ENCODE data around the gene RPA1.
"Not testable (repeated sequence)": the region's sequence is repeated elsewhere in the genome, so short reads cannot be mapped to it uniquely, and the experiment has no call there.

RPA1 gene

DNA sequence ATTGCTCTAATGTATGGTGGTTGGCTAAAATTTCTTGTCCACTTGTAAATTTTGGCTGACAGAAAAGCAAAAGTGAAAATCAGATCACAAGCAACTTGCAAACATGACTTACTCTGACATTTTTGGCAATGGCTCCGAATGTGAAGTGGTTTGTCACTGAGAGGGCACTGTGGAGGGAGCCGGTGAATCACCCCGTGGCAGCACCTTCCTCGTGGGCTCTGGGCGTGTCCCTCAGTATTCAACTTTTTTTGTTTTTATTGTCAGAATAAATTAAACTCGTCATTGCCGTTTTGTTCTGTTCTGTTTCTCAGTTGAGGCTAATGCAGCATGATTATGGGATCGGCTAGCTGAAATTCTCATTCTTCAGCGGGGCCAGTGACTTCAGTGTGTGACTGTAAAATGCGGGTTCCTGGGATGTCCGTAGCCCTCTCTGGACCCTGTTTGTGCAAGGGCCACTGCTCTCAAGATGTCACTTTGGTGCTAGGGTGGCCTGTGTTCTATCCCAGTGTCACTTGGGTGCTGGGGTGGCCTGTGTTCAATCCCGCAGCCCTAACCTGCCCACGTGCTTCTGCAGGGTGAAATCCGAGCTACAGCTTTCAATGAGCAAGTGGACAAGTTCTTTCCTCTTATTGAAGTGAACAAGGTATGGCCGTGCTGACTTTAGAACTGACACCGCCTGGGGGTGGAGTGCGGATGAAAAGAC is 48.8 kb downstream of the RPA1 start:
- no peak for DNase-seq (ENCODE audit: low read depth in 2 of 2)

DNA sequence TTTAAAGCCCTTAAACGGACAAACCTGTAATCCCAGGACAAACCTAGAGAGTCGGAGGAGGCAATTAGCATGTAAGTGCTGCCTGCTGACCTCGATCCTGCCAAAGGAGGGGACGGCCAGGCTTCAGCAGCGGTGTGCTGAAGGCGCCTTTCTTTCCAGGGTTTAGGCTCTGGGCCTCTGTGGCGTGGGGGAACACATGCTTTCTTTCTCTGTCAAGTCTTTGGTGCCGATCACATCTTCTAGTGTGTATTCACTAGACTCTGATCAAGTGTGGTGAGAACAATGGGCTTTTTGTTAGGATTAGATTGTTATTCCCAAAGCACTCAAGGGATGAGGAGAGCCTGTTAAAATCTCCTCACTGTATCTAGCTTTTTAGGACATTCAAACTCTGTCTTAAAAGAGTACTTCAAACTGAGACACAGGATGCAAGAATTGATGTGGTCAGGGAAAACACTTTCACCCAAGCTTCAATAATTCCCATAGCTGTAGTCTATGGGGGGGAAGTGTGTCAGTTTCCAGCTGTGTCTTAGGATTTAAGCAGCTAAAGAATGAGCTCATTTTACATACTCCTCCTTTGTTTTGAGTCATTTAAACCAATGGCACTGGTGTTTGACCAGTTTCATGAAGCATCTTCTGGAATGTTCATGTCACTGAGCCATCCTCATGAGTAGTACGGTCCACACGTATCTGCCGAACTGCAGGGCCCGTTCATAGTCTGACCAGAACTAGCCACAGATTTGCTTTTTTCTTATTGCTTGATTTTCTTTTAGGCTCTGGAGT is 51.2 kb downstream of the RPA1 start:
- no peak for DNase-seq (ENCODE audit: low read depth in 2 of 2)

DNA sequence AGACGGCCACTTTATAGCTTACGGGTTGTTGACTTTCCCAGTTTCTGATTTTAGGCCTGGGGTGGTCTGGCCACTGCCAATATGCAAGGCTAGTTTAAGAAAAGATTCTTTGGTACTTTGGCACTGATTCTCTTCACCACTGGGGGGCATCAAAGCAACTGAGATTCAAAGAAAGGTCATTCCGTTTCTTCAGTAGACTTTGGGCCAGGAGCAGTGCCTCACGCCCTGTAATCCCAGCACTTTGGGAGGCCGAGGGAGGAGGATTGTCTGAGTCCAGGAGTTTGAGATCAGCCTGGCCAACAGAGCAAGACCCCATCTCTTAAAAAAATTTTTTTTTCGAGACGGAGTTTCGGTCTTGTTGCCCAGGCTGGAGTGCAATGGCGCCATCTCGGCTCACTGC is 53.0 kb downstream of the RPA1 start:
- DNase-seq (ENCODE audit: low read depth in 2 of 2): no peak

DNA sequence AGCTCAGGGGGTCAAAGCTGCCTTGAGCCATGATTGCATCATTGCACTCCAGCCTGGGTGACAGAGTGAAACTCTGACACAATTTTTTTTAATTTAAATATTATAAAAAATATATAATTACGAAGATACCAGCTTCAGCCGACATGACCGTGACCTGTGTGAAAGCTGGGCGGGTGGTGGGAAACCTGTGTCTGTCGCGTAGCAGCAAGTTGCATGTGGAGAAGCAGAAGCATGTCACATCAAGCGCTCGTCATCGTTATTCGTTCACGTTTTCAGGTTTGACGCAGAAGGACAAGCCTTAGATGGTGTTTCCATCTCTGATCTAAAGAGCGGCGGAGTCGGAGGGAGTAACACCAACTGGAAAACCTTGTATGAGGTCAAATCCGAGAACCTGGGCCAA is 53.7 kb downstream of the RPA1 start:
- no peak for DNase-seq (ENCODE audit: low read depth in 2 of 2)

GRCh38 chr17:1888741-1889140 is 58.9 kb downstream of the RPA1 start:
- DNase-seq (ENCODE audit: low read depth in 2 of 2): no peak

DNA sequence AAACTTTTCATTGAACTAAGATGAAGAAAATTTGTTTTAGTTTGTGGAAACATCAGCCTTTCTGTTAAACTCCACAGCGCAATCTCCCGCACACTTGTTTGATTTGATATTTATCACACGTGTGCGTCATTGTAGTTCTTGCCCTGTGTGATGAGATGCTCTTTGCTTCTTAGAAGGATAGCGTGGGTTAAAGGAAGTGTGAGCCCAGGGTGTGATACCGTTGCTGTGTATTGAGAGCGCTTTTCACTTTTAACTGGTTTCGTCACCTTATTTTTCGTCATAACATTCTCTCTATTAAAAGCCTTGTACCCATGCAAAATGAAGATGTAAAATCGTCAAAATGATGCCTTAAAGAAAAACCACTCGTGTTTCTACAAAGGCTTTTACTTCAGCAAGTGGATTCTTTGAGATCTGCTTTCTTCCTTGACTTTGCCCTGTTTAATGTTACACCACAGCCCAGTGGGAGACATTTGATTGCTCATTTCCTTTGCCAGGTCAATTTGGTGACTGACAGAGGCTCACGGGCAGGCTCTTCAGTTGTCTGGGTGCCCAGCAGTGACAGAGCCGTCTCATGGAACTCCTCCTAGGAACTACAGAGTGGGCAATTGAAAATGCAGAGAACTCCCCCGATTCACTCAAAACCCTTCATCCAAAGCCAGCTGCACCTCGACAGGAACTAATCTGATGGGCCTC is 61.1 kb downstream of the RPA1 start:
- DNase-seq (ENCODE audit: low read depth in 2 of 2): no peak

DNA sequence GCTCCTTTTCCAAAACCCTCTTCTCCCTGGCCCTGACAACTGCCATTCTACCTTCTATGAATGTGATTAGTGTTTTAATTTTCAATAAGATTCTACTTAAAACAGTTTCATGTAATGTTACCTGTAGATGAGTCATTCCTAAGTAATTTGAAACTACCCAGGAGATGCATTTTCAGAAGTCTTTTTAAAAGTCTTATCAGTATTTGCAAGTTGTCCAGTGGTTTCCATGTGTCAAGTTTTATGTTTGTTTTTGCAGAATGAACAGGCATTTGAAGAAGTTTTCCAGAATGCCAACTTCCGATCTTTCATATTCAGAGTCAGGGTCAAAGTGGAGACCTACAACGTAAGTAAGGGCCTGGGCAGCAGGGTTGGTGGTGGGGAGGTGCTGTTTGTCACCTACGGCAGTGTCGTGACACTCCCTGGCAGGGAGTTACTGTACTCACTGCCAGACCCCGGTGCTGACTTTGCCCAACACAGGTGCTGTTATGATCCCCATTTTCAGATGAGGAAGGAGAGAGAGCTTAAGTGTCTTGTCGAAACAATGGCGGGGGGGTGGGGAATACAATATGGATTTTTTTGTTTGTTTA is 65.0 kb downstream of the RPA1 start:
- DNase-seq (ENCODE audit: low read depth in 2 of 2): no peak

DNA sequence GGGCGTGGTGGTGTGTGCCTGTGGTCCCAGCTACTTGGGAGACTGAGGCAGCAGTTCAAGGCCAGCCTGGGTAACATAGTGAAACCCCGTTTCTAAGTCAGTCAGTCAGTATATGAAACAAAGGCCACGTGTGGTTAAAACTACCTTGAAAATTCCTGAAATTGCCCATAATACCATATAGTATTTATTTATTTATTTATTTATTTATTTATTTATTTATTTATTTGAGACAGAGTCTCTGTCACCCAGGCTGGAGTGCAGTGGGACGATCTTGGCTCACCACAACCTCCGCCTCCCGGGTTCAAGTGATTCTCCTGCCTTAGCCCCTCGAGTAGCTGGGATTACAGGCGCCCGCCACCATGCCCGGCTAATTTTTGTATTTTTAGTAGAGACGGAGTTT is 65.7 kb downstream of the RPA1 start:
- not testable (repeated sequence) for DNase-seq (ENCODE audit: low read depth in 2 of 2)

DNA sequence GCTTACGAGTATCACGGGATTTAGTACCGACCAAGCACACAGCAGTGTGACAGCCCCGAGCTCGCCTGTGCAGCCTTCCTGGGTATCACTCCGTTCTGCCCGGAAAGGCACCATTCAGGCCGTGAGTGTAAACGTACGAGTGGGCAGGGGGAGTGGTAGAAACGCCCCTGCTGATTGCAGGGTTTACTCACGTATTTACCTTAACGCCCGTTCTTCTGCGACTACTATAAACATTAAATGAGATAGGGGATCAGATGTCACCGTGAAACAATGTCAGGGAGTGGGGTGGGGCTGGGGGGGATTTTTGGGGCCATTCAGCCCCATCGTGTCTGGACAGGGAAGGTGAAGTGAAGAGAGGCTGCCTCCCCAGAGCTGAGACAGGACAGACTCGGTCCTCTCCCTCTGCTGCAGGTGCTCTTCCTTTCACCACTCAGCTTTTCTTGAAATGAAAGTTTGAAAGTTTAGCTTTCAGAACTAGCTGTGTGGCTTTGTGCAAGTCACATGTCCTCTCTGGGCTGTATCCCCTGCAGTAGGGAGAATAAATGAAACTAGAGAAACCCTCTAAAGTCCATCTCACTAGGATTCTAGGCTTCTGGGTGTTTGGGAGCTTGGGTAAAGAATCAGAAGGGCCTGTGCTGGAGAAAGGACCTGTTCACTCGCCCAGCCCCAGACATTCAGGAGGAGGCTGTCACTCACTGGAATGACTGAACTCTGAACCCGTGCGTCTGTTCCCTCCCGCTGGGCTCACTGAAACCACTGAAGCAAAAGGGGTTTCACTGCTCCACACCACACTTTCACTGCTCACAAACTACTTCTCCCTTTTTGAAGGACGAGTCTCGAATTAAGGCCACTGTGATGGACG is 66.7 kb downstream of the RPA1 start:
- no peak for DNase-seq (ENCODE audit: low read depth in 2 of 2)

DNA sequence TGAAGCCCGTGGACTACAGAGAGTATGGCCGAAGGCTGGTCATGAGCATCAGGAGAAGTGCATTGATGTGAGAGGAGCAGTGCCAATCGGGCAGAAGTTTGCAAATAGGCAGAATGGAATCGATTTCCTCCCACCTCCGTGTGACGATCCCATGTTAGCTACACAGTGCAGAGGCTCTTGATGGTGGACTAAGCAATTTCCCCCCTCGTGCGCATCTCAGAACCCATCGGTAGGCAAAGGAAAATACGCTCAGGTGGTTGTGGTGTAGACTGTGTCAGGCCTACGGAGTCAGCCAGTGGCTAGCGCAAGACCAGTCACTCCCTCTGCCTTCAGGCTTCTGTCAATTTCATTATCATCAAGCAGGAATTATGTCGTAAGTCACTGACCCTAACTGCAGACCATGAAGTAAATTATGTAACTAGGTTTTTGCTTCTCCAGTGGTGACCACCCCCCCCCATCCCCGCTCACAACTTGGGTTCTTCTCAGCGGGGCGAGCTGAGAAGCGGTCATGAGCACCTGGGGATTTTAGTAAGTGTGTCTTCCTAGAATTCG is 67.4 kb downstream of the RPA1 start:
- DNase-seq (ENCODE audit: low read depth in 2 of 2): no peak

DNA sequence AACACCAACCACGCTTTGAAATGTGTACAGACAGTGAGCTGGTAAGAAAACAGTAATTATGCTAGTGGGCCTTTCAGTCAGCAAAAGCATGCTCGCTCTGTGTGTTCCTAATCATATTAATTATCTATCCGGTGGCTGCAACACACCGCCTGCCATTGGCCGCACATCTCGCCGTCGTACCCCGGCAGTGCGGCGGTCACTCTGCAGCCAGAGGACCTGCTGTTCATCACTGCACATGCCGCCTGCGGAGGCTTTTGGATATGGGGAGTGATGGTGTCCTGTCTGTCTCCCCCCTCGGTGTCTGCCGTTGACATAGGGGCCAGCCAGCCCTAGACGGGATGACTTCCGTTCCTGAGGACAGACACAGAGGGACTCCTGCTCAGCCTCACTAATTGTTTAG is 68.5 kb downstream of the RPA1 start:
- DNase-seq (ENCODE audit: low read depth in 2 of 2): no peak

DNA sequence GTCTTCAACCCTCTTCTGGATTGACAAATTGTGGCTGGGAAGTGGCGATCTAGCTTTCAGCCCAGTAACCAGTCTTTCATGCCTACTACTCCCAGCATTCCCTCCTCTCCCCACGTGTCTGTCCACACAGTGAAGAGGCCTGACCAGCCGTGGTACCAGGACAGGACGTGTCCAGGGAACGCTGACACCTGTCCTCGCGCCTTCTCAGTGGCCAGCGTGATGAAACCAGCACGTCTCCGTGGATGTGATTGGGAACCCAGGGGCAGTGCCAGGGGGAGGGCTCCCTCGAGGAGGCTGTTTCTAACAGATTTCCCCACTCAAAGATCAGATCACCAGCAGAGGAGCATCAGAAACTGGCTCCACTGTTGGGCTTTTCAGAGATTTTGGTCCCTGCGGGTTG is 69.1 kb downstream of the RPA1 start:
- DNase-seq (ENCODE audit: low read depth in 2 of 2): no peak

DNA sequence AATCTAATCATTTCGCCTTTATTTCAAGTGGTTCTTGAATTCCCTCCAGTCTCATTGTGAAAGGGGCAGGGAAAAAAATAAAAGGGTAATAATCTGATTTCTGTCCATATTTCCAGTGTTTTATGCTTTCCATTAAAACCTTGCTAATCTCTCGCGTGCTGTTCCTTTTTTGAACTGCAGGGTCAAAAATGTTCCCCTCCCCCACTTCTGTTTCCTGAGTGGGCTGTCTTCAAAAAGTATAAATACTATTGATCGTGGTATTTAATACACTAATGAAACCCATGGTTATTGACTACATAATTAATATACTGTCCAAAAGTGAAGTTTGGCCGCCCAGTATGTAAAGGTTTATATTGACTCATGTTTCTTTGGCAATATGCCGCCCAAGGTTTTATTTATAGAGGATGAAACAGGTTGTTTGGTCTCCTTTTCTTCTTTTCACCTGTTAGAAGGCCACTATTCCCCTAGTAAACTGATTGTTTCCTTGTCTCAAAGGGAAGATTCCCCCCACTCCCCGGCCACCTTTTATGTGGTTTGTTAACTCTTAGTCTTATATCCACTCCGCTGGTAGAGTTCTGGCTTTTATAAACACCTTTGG is 69.7 kb downstream of the RPA1 start:
- no peak for DNase-seq (ENCODE audit: low read depth in 2 of 2)

- DNase-seq (ENCODE audit: low read depth in 2 of 2): no peak
Observed at GRCh38 chr17:1904273-1905182, 74.7 kb downstream of the RPA1 start.

GRCh38 chr17:1905190-1905913 is 75.5 kb downstream of the RPA1 start:
- no peak for DNase-seq (ENCODE audit: low read depth in 2 of 2)

DNA sequence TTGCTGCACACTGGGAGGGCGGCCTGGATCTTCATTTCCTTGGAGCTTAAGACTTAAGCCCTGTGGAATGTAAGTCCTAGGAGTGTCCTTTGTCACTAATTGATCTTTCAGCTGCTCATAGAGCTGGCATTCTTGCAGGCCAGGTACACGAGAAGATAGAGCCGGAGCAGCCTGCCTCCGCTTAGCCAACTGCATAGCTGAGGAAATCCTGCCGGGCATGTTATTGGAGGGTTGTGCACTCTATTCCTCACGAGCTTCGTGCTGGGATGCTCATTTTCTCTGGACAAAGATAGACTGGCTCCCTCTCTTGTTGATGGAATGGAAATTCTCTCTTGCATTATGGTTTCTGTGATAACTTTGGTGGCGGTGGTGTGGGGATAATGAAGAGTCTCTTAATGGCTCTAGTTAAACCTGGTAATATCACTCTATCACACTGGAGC is 76.9 kb downstream of the RPA1 start:
- DNase-seq (ENCODE audit: low read depth in 2 of 2): no peak

GRCh38 chr17:1907216-1907631 is 77.4 kb downstream of the RPA1 start:
- DNase-seq (ENCODE audit: low read depth in 2 of 2): no peak

GRCh38 chr17:1907909-1908698 is 78.3 kb downstream of the RPA1 start:
- DNase-seq (ENCODE audit: low read depth in 2 of 2): no peak
